Neural cell (in vitro differentiated cells): Measurements from ENCODE around the gene ZC3H12C. TPM values are rescaled to one million over a fixed set of nuclear protein-coding genes. Genes with fewer than 3 reads are reported as not detected.

Source experiments
- H2AFZ ChIP-seq: fragments of 200-600, 300-800 bp; sonication (generic), shearing (Covaris generic); 2 replicates; pipeline ENCODE4 v1.6.0; 2014; ENCODE audit warnings: low read depth, mild to moderate bottlenecking, antibody characterized with exemption, low read length, moderate library complexity
- H3F3A ChIP-seq: fragments of 200-600 bp; shearing (Covaris generic); 2 replicates; pipeline ENCODE4 v1.6.1; 2016; ENCODE audit warnings: mild to moderate bottlenecking, moderate library complexity, mixed read lengths, antibody characterized with exemption, low read length; ENCODE audit not compliant: insufficient read depth, poor library complexity, severe bottlenecking
- H3K27ac ChIP-seq: fragments of 200-600, 300-800 bp; sonication (generic), shearing (Covaris generic); 2 replicates; pipeline ENCODE4 v1.5.1; 2014; ENCODE audit warnings: mild to moderate bottlenecking, low read length, moderate library complexity
- H3K27me3 ChIP-seq: fragments of 300-800, 200-600 bp; sonication (generic), shearing (Covaris generic); 2 replicates; pipeline ENCODE4 v1.6.0; 2014; ENCODE audit warnings: mild to moderate bottlenecking, low read depth, low read length, moderate library complexity; ENCODE audit not compliant: insufficient read depth
- H3K36me3 ChIP-seq: fragments of 300-800, 200-600 bp; sonication (generic), shearing (Covaris generic); 2 replicates; pipeline ENCODE4 v1.5.1; 2014; ENCODE audit warnings: mild to moderate bottlenecking, antibody characterized with exemption, low read length, moderate library complexity; ENCODE audit not compliant: insufficient read depth
- H3K4me2 ChIP-seq: fragments of 300-800, 200-600 bp; sonication (generic), shearing (Covaris generic); 2 replicates; pipeline ENCODE4 v1.6.0; 2014; ENCODE audit warnings: mild to moderate bottlenecking, low read length
- H3K4me3 ChIP-seq: fragments of 300-800, 200-600 bp; sonication (generic), shearing (Covaris generic); 2 replicates; pipeline ENCODE4 v1.5.1; 2014; ENCODE audit warnings: mild to moderate bottlenecking, low read length, moderate library complexity
- H3K79me2 ChIP-seq: fragments of 200-600 bp; shearing (Covaris generic); replicated peaks from 2 replicates; pipeline ENCODE4 v1.6.0; 2014; ENCODE audit warnings: mild to moderate bottlenecking, low read length, moderate library complexity; ENCODE audit not compliant: insufficient read depth
- H3K9ac ChIP-seq: fragments of 300-800, 200-600 bp; sonication (generic), shearing (Covaris generic); 2 replicates; pipeline ENCODE4 v1.6.1; 2016; ENCODE audit warnings: mild to moderate bottlenecking, low read length, mixed read lengths
- H3K9me2 ChIP-seq: fragments of 200-600 bp; shearing (Covaris generic); 2 replicates; pipeline ENCODE4 v1.6.1; 2016; ENCODE audit warnings: mild to moderate bottlenecking, low read length, mixed read lengths; ENCODE audit not compliant: insufficient read depth
- H3K9me3 ChIP-seq: fragments of 200-600, 300-800 bp; sonication (generic), shearing (Covaris generic); 2 replicates; pipeline ENCODE4 v1.6.1; 2016; ENCODE audit warnings: mild to moderate bottlenecking, mixed run types, low read length, moderate library complexity, mixed read lengths
- H4K20me1 ChIP-seq: fragments of 200-600 bp; shearing (Covaris generic); 2 replicates; pipeline ENCODE4 v1.6.1; 2016; ENCODE audit warnings: mild to moderate bottlenecking, mixed run types; ENCODE audit not compliant: insufficient read depth
- EP300 ChIP-seq: fragments of 450-650 bp; conservative IDR thresholded peaks from 2 replicates; pipeline ENCODE4 v1.6.1; 2014; ENCODE audit warnings: antibody characterized with exemption, mild to moderate bottlenecking, moderate library complexity; ENCODE audit not compliant: poor library complexity, severe bottlenecking
- EZH2 ChIP-seq: fragments of 200-600, 300-800 bp; shearing (Covaris generic), sonication (generic); IDR thresholded peaks from 2 replicates; pipeline ENCODE4 v1.6.1; 2014; ENCODE audit warnings: antibody characterized with exemption, low read length, borderline replicate concordance, mild to moderate bottlenecking; ENCODE audit not compliant: insufficient read depth, poor library complexity, severe bottlenecking
- MXI1 ChIP-seq: fragments of 450-650 bp; conservative IDR thresholded peaks from 2 replicates; pipeline ENCODE4 v1.6.1; 2014; ENCODE audit warnings: antibody characterized with exemption, mild to moderate bottlenecking; ENCODE audit not compliant: poor library complexity, severe bottlenecking
- POLR2AphosphoS5 ChIP-seq: IDR thresholded peaks from 2 replicates; pipeline ENCODE4 v1.6.1; 2012
- RAD21 ChIP-seq: fragments of 450-650 bp; conservative IDR thresholded peaks from 2 replicates; pipeline ENCODE4 v1.6.1; 2014; ENCODE audit warnings: antibody characterized with exemption, mild to moderate bottlenecking, moderate library complexity
- SMC3 ChIP-seq: fragments of 450-650 bp; conservative IDR thresholded peaks from 2 replicates; pipeline ENCODE4 v1.6.1; 2014; ENCODE audit warnings: antibody characterized with exemption, mild to moderate bottlenecking, moderate library complexity; ENCODE audit not compliant: poor library complexity
- TAF1 ChIP-seq: IDR thresholded peaks from 2 replicates; pipeline ENCODE4 v1.6.1; 2012; ENCODE audit warnings: low read depth
- polyA plus RNA-seq: library from polyadenylated mRNA; depleted of rRNA; stranded (reverse); fragments of >200 nt; gene quantifications from 2 replicates; pipeline ENCODE4 v1.2.3, GENCODE V29; 2014
- TF ChIP-seq, protein P1 (sequence below): IDR thresholded peaks from 2 replicates; pipeline ENCODE4 v1.6.1; 2012; ENCODE audit warnings: borderline replicate concordance
- TF ChIP-seq, protein P2 (sequence below): fragments of 450-650 bp; IDR thresholded peaks from 2 replicates; pipeline ENCODE4 v1.5.1; 2014; ENCODE audit warnings: antibody characterized with exemption, mild to moderate bottlenecking, moderate library complexity; ENCODE audit not compliant: poor library complexity, severe bottlenecking

The ZC3H12C gene
- polyA plus RNA-seq, 1 donor from 2014 or later: 15.1 TPM

GRCh38 chr11:110070176-110070575, 23.0 kb upstream of the ZC3H12C start:
- Histone ChIP-seq H3K27me3 (no peaks in the 10 kb centered on the region), H3K4me3 (no peak overlapping the region), H3K36me3 (no peaks in the 10 kb centered on the region), H4K20me1 (no peaks in the 10 kb centered on the region), H3K27ac (no peak overlapping the region), H3K4me2 (no peak overlapping the region), H3F3A (no peaks in the 10 kb centered on the region), H3K9ac (no peak overlapping the region), H3K9me3 (no peaks in the 10 kb centered on the region), H3K9me2 (no peaks in the 10 kb centered on the region), H3K79me2 (no peaks in the 10 kb centered on the region), H2AFZ (no peak overlapping the region)
- TF ChIP-seq, protein P1, sequence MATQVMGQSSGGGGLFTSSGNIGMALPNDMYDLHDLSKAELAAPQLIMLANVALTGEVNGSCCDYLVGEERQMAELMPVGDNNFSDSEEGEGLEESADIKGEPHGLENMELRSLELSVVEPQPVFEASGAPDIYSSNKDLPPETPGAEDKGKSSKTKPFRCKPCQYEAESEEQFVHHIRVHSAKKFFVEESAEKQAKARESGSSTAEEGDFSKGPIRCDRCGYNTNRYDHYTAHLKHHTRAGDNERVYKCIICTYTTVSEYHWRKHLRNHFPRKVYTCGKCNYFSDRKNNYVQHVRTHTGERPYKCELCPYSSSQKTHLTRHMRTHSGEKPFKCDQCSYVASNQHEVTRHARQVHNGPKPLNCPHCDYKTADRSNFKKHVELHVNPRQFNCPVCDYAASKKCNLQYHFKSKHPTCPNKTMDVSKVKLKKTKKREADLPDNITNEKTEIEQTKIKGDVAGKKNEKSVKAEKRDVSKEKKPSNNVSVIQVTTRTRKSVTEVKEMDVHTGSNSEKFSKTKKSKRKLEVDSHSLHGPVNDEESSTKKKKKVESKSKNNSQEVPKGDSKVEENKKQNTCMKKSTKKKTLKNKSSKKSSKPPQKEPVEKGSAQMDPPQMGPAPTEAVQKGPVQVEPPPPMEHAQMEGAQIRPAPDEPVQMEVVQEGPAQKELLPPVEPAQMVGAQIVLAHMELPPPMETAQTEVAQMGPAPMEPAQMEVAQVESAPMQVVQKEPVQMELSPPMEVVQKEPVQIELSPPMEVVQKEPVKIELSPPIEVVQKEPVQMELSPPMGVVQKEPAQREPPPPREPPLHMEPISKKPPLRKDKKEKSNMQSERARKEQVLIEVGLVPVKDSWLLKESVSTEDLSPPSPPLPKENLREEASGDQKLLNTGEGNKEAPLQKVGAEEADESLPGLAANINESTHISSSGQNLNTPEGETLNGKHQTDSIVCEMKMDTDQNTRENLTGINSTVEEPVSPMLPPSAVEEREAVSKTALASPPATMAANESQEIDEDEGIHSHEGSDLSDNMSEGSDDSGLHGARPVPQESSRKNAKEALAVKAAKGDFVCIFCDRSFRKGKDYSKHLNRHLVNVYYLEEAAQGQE: no peak
- TF ChIP-seq EP300 (no peak), SMC3 (no peak), EZH2 (no peak), RAD21 (no peak), POLR2AphosphoS5 (no peak), TAF1 (no peak), MXI1 (no peak)
- TF ChIP-seq, protein P2, sequence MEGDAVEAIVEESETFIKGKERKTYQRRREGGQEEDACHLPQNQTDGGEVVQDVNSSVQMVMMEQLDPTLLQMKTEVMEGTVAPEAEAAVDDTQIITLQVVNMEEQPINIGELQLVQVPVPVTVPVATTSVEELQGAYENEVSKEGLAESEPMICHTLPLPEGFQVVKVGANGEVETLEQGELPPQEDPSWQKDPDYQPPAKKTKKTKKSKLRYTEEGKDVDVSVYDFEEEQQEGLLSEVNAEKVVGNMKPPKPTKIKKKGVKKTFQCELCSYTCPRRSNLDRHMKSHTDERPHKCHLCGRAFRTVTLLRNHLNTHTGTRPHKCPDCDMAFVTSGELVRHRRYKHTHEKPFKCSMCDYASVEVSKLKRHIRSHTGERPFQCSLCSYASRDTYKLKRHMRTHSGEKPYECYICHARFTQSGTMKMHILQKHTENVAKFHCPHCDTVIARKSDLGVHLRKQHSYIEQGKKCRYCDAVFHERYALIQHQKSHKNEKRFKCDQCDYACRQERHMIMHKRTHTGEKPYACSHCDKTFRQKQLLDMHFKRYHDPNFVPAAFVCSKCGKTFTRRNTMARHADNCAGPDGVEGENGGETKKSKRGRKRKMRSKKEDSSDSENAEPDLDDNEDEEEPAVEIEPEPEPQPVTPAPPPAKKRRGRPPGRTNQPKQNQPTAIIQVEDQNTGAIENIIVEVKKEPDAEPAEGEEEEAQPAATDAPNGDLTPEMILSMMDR: no peak

- Histone ChIP-seq H3K79me2 (no peaks in the 10 kb centered on the region), H2AFZ (no peak overlapping the region), H3K4me3 (no peak overlapping the region), H4K20me1 (no peaks in the 10 kb centered on the region), H3K27ac (no peak overlapping the region), H3K27me3 (no peaks in the 10 kb centered on the region), H3K9ac (no peak overlapping the region), H3F3A (no peaks in the 10 kb centered on the region), H3K9me2 (no peaks in the 10 kb centered on the region), H3K9me3 (no peaks in the 10 kb centered on the region), H3K36me3 (no peaks in the 10 kb centered on the region), H3K4me2 (no peak overlapping the region)
- TF ChIP-seq SMC3 (no peak), TAF1 (no peak), EZH2 (no peak), RAD21 (no peak), EP300 (no peak), POLR2AphosphoS5 (no peak), MXI1 (no peak)
- TF ChIP-seq, protein P2: no peak
- TF ChIP-seq, protein P1: no peak
These were observed 22.0 kb upstream of the ZC3H12C start for GRCh38 chr11:110071197-110071596.
